Activated CD8-positive, alpha-beta memory T cell treated with anti-CD3 and anti-CD28 coated beads, Interleukin-2, amount 50 U/mL, for 4 hours (primary cell): ENCODE data around the gene TCOF1.

Experiments used
- DNase-seq: peaks from one replicate; pipeline ENCODE4 v3.0.0-alpha.2; 2020

The TCOF1 gene

DNA sequence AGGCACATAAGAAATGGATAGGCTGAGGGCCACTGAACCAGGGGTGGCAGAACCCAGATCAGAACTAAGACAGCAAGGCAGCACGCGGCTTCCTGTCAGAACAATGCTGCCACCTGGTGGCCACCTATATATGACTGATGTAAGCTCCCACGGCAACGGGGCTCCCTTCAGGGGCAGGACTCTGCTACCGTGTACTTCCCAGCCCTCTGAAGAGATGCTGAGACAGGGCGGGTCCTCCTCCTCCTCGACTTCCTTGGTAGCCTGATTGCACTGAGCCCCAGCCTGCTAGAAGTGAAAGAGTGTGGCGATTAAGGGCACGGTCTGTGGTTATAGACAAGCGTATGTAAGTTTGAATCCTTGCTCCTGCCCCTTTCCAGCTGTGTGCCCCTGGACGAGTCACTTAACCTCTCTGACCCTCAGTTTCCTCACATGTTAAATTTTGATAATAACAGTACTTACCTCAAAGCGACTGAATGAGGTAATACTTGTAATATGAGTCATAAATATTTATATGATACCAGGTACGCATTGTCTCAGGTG is 78.7 kb downstream of the TCOF1 start:
- peak; percentile 93 for DNase-seq

DNA sequence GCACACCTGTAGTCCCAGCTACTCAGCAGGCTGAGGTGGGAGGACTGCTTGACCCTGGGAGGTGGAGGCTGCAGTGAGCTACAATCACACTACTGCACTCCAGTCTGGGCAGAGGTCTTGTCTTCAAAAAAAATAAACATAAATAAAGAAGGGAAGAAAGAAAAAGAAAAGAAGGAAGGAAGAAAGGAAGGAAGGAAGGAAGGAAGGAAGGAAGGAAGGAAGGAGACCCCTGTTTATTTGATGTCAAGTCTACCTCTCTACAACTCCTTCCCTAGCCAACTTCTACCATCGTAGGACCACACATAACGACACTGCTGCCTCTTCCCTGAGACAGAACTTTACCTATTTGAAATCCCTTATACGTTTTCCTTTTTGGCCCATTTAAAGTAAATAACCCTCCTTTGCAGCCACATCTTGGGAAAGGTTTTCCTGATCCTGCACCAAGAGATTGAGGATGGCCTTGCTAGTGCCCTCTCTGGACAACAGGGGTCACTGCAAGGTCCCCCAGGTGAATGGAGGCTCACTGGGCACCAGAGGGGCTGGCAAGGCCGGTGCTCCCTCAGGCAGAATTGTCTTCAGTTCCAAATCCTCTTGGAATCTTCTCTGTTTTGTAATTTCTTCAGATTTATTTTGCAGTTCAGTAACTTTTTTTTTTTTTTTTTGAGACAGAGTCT is 81.5 kb downstream of the TCOF1 start:
- DNase-seq, result no peak

DNA sequence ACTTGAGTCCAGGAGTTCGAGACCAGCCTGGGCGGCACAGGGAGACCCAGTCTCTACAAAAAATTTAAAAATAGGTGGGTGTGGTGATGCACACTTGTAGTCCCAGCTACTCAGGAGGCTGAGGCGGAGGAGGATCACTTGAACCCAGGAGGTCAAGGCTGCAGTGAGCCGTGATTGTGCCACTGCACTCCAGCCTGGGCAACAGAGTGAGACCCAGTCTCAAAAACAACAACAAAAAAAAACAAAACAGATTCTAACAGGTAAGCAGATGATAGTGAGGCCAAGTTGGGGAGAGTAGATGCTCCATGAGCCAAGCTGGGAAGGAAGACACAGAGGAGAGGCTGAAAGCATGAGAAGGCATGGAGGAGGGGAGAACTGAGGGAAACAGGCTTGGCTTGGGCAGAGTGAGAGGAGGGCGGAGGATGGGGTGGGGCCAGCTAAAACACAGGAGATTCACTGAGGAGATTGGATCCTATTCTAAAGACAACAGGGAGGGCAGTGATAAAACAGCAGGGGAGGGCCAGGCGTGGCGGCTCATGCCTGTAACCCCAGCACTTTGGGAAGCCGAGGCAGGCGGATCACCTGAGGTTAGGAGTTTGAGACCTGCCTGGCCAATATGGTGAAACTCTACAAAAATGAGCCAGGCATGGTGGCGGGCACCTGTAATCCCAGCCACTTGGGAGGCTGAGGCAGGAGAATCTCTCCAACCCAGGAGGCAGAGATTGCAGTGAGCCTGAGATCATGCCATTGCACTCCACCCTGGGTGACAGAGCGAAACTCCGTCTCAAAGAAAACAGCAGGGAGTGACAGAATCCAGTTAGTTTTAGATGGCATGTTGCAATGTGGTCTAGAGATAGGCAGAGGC is 83.7 kb downstream of the TCOF1 start:
- DNase-seq, result no peak

DNA sequence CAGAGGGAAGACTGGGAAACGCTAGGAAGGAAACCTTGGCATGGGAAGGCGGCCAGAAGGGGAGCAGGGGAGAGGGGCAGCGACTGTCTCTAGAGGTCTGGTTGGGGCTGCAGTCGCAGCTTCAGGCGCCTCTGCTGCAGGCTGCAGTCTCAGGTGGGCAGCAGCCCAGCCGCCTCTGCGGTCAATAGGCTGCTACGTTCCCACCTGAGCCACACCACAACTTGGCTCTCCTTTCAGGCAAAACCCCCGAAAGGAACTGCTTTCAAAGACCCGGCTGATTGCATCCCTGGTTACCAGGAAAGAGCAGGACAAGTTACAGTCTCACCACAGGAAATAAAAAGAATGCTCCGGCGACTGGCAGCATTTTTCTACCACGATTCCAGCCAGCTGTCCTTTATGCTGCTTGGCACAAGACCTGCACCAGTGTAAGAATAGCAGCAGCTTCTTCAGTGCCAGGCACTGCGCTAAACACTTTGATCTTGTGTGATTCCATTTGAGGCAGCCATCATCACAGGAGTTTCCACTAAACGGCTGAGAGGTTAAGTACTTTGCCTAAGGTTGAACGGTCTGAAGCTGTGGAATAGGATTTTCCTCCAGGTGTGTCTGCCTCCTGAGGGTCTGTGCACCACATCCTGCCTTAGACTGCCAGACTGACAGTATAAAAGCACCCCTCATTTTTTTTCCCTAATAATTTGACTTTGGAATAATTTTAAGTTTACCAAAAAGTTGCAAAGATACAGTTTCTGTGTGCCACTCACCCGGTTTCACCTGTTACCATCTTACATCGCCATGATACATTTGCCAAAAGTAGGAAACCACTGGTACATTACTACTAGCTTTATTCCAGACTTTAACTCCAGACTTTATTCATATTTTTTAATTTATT is 84.6 kb downstream of the TCOF1 start:
- no peak for DNase-seq

DNA sequence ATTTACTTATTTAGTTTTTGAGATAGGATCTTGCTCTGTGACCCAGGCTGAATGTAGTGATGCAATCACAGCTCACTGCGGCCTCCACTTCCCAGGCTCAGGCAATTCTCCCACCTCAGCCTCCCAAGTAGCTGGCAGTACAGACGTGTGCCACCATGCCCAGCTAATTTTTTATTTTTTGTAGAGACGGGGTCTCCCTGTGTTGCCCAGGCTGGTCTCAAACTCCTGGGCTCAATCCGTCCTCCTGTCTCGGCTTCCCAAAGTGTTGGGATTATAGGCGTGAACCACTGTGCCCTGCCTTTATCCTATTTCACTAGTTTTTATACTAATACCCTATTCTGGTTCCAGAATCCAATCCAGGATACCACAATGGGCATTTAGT is 85.2 kb downstream of the TCOF1 start:
- no peak for DNase-seq

DNA sequence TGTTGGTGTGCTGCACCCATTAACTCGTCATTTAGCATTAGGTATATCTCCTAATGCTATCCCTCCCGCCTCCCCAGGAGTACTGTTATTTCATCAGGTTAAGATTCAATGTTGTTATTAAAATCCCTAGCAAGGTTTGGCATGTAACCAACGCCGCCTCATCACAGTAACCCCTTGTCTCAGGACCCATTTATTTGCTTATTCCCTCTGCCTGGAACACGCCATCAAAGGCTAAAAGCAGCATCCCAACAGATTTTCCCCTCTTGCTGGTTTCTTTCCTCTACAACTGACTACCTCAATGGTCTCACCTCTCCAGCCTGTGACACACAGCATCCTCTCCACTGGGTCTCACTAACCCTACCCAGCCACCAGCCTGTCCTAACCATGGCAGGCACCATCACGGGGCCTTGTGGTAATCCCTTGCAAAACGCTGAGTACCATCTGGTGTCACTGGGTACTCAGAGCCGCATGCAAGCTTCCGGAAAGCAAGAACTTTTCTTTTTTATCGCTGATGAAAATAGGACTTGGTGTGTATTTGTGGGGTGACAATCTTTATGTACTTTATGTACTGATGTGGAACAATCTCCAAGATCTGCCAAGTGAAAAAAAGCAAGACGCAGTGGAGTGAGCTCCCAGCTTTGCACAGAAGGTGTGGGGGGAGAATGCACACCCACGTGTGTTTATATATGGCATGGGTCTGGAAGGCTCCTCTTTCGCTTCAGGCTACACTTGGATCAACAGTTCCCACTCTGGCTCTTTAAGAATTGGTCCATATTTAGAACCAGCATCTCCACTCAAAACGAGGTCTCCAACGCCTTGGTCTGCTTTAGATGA is 86.0 kb downstream of the TCOF1 start:
- DNase-seq, result no peak

DNA sequence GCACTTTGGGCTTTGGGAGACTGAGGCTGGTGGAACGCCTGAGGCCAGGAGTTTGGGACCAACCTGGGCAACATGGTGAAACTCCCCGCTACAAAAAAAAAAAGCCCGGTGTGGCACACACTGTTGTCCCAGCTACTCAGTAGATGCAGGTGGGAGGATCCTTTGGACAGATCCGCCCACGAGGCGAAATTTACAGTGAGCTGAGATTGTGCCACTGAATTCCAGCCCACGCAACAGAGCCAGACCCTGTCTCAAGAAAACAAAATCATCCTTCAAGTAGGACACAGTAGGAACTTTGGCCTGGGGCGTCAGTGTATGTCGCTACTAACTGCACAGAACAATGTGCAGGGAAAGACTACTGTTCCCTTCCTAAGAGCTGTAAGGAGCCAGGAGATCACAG is 87.3 kb downstream of the TCOF1 start:
- DNase-seq, result no peak

DNA sequence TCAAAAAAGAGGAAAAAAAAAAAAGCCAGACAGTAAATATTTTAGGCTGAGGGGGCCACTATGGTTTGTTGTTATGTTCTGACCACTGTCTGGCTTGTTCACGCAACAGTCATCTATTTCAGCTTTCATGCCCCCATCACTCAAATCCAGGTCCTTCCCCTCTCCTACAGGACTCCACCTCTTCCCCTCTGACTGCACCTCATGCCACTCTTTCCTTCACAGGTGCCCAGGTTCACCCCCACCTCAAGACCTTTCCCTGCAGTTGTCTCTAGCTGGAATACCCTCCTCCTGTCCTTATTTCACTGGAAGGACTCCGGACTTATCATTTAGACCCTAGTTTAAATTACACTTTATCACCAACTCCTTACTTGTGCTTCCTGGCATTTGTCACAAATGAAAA is 88.6 kb downstream of the TCOF1 start:
- no peak for DNase-seq

DNA sequence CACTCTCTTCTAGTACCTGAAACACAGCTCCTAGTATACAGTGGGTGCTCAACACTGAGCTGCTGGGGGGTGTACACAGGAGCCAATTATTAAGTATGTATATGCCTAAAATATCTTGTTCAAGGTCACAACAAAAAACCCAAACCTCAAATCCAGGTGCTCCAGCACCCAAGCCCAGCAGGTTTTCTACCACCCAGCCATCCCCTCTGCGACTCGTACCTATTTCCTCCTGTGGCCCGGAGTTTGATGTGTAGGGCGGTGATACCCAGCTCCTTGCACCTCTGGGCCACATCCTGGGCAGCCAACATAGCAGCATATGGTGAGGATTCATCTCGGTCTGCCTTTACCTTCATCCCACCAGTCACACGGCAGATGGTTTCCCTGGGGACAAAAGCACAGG is 89.1 kb downstream of the TCOF1 start:
- no peak for DNase-seq

DNA sequence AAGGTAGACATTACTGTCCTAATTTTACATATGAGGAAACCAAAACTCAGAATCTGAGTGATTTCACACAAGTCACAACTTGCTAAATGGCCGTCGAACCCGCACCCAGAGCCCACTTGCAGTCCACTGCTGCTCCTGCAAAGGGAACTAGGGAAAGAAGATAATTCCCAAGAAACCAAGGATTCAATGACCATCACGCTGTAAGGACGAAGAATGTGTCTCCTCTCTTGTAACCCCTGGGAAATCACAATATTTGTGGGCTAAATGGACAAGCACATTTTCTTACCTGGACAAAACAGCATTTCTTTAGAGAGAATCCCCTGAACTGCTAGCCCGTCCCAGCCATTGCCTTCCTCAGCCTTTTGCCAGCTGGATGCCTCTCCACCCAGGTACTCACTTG is 89.7 kb downstream of the TCOF1 start:
- no peak for DNase-seq

DNA sequence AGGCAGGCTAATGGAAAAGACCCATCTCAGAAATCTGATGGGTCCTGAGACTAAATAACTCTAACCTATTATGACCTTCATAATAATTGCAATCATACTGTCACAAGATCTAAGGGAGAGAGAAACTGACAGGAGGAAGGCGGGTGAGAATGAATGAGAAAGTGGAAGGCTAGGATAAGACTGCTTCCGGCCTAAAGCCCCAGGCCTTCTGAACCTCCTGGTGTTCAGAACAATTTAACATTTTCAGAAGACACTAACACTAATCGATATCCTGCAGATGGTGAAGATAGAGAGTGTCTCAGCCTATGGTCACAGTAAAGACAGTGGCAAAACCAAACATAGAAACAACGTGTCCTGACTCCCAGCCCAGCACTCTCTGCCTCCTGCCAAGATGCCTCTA is 90.8 kb downstream of the TCOF1 start:
- no peak for DNase-seq

DNA sequence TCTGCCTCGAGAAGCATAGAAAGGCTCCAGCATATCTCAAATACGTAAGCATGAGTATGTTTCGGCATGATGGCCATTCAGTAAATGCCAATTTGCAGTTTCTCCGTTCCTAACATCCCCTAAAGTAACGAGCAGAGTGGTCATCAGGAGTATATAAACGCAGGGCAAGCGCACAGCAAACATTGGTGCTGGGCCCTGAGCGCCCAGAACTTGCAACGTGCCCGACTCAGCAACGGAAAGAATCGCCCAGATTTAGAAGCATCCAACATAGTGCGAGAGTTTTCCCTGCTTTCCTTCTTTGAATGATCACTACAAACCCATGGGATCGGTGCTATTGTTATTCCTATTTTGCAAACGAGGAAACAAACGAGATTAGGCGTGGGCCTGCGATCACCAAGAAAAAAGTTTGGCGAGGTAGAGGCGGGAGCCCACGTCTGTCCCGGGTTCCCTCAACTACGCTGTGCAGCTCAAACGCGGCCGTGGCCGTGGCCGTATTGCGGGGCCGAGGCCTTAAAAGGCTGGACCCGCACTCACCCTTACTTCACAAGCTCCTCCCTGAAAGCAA is 91.5 kb downstream of the TCOF1 start:
- no peak for DNase-seq
